Thyroid gland (tissue), 4 donors: ENCODE results near the gene KICS2.

Experiments
- POLR2A ChIP-seq, 2 donors: fragments of 450-650 bp; IDR thresholded peaks; one replicate each; pipeline ENCODE4 v1.6.1; 2017; ENCODE audit warnings: antibody characterized with exemption in 2 of 2, mild to moderate bottlenecking in 2 of 2, moderate library complexity in 1 of 2
- TF ChIP-seq, protein P1 (sequence below), 6 experiments: fragments of 200-600 bp in 3 of 6; fragments of 450-650 bp in 3 of 6; sonication (generic) in 3 of 6; IDR thresholded peaks; one replicate each; pipeline ENCODE4 v1.5.1; 2016 to 2019; ENCODE audit warnings: antibody characterized with exemption in 6 of 6, mild to moderate bottlenecking in 2 of 6, inconsistent platforms in 1 of 6, moderate library complexity in 1 of 6

DNA sequence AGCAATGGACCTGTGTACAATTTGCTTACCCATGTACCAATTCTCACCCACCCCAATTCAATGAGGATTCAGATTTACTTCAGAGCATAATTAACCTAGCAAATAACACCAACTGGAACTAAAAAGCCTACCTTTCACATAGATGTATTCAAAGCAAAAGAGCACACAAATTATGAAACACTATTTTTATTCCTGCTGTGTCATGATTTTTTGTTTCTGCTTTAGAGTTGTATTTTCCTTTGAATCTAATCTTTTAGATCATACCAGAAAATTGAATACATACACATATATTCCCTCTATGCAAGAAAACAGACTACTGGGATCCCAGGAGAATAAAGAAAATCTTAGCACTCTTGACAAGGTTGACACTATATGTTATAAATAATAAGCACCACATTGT, 5.9 kb downstream of the KICS2 start:
- TF ChIP-seq, protein P1, sequence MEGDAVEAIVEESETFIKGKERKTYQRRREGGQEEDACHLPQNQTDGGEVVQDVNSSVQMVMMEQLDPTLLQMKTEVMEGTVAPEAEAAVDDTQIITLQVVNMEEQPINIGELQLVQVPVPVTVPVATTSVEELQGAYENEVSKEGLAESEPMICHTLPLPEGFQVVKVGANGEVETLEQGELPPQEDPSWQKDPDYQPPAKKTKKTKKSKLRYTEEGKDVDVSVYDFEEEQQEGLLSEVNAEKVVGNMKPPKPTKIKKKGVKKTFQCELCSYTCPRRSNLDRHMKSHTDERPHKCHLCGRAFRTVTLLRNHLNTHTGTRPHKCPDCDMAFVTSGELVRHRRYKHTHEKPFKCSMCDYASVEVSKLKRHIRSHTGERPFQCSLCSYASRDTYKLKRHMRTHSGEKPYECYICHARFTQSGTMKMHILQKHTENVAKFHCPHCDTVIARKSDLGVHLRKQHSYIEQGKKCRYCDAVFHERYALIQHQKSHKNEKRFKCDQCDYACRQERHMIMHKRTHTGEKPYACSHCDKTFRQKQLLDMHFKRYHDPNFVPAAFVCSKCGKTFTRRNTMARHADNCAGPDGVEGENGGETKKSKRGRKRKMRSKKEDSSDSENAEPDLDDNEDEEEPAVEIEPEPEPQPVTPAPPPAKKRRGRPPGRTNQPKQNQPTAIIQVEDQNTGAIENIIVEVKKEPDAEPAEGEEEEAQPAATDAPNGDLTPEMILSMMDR (IDR thresholded peaks at IDR 0.05) = no peak
- no peak for TF ChIP-seq POLR2A (IDR thresholded peaks at IDR 0.05)
